ENCODE data around the gene IL19.

Gene IL19

GRCh38 chr1:206882555-206882954 is 112.0 kb downstream of the IL19 start:
- no peak for ATAC-seq
- TF ChIP-seq ZNF565 (CRISPR knock-in tag; conservative IDR thresholded peaks at IDR 0.05; ENCODE audit: low read depth) (no peak), RARB (CRISPR knock-in tag; IDR thresholded peaks at IDR 0.05) (no peak), ZNF70 (CRISPR knock-in tag; IDR thresholded peaks at IDR 0.05) (no peak), ISL1 (CRISPR knock-in tag; IDR thresholded peaks at IDR 0.05) (no peak), ZNF8 (CRISPR knock-in tag; IDR thresholded peaks at IDR 0.05) (no peak), GLIS3 (CRISPR knock-in tag; IDR thresholded peaks at IDR 0.05) (no peak), BACH2 (CRISPR knock-in tag; IDR thresholded peaks at IDR 0.05; ENCODE audit: borderline replicate concordance) (no peak), ZC3H10 (CRISPR knock-in tag; IDR thresholded peaks at IDR 0.05) (no peak), ZFP3 (CRISPR knock-in tag; IDR thresholded peaks at IDR 0.05) (no peak), CSRNP3 (CRISPR knock-in tag; IDR thresholded peaks at IDR 0.05) (no peak), TOX (CRISPR knock-in tag; IDR thresholded peaks at IDR 0.05; ENCODE audit: borderline replicate concordance) (no peak), ARNTL (CRISPR knock-in tag; IDR thresholded peaks at IDR 0.05; ENCODE audit: borderline replicate concordance, low read depth) (no peak), SNAI2 (CRISPR knock-in tag; IDR thresholded peaks at IDR 0.05) (no peak)
- TF ChIP-seq, protein P1, sequence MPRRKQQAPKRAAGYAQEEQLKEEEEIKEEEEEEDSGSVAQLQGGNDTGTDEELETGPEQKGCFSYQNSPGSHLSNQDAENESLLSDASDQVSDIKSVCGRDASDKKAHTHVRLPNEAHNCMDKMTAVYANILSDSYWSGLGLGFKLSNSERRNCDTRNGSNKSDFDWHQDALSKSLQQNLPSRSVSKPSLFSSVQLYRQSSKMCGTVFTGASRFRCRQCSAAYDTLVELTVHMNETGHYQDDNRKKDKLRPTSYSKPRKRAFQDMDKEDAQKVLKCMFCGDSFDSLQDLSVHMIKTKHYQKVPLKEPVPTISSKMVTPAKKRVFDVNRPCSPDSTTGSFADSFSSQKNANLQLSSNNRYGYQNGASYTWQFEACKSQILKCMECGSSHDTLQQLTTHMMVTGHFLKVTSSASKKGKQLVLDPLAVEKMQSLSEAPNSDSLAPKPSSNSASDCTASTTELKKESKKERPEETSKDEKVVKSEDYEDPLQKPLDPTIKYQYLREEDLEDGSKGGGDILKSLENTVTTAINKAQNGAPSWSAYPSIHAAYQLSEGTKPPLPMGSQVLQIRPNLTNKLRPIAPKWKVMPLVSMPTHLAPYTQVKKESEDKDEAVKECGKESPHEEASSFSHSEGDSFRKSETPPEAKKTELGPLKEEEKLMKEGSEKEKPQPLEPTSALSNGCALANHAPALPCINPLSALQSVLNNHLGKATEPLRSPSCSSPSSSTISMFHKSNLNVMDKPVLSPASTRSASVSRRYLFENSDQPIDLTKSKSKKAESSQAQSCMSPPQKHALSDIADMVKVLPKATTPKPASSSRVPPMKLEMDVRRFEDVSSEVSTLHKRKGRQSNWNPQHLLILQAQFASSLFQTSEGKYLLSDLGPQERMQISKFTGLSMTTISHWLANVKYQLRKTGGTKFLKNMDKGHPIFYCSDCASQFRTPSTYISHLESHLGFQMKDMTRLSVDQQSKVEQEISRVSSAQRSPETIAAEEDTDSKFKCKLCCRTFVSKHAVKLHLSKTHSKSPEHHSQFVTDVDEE (CRISPR knock-in tag; IDR thresholded peaks at IDR 0.05), result no peak
- TF ChIP-seq, protein P2, sequence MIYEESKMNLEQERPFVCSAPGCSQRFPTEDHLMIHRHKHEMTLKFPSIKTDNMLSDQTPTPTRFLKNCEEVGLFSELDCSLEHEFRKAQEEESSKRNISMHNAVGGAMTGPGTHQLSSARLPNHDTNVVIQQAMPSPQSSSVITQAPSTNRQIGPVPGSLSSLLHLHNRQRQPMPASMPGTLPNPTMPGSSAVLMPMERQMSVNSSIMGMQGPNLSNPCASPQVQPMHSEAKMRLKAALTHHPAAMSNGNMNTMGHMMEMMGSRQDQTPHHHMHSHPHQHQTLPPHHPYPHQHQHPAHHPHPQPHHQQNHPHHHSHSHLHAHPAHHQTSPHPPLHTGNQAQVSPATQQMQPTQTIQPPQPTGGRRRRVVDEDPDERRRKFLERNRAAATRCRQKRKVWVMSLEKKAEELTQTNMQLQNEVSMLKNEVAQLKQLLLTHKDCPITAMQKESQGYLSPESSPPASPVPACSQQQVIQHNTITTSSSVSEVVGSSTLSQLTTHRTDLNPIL (CRISPR knock-in tag; IDR thresholded peaks at IDR 0.05; ENCODE audit: low read depth), result no peak

DNA sequence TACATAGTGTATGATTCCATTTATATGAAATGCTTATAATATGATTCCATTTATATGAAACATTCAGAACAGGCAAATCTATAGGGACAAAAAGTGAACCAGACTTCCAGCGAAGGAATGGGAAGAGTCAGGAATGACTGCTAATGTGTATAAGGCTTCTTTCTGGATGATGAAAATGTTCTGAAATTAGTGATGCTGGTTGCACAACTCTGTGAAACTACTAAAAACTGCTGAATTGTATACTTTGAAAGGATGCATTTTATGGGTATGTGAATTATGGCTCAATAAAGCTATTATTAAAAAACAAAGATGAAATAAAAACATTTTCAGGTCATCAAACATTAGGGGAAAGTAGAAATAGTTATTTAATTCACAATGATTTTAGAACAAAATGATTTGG is 112.6 kb downstream of the IL19 start:
- no peak for TF ChIP-seq ARNTL (CRISPR knock-in tag; IDR thresholded peaks at IDR 0.05; ENCODE audit: borderline replicate concordance, low read depth)
- TF ChIP-seq TCF4 (CRISPR knock-in tag; IDR thresholded peaks at IDR 0.05; ENCODE audit: borderline replicate concordance), result no peak
- TF ChIP-seq, protein P2 (CRISPR knock-in tag; IDR thresholded peaks at IDR 0.05; ENCODE audit: low read depth), result no peak
- TF ChIP-seq ESRRG (CRISPR knock-in tag; IDR thresholded peaks at IDR 0.05), result no peak
- no peak for TF ChIP-seq ZNF70 (CRISPR knock-in tag; IDR thresholded peaks at IDR 0.05)
- TF ChIP-seq BACH2 (CRISPR knock-in tag; IDR thresholded peaks at IDR 0.05; ENCODE audit: borderline replicate concordance), result no peak
- TF ChIP-seq TOX (CRISPR knock-in tag; IDR thresholded peaks at IDR 0.05; ENCODE audit: borderline replicate concordance), result no peak
- TF ChIP-seq PATZ1 (CRISPR knock-in tag; IDR thresholded peaks at IDR 0.05; ENCODE audit: borderline replicate concordance), result no peak
- TF ChIP-seq SNAI2 (CRISPR knock-in tag; IDR thresholded peaks at IDR 0.05), result no peak
- TF ChIP-seq ZNF8 (CRISPR knock-in tag; IDR thresholded peaks at IDR 0.05), result no peak
- TF ChIP-seq, protein P3, sequence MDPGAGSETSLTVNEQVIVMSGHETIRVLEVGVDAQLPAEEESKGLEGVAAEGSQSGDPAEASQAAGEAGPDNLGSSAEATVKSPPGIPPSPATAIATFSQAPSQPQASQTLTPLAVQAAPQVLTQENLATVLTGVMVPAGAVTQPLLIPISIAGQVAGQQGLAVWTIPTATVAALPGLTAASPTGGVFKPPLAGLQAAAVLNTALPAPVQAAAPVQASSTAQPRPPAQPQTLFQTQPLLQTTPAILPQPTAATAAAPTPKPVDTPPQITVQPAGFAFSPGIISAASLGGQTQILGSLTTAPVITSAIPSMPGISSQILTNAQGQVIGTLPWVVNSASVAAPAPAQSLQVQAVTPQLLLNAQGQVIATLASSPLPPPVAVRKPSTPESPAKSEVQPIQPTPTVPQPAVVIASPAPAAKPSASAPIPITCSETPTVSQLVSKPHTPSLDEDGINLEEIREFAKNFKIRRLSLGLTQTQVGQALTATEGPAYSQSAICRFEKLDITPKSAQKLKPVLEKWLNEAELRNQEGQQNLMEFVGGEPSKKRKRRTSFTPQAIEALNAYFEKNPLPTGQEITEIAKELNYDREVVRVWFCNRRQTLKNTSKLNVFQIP (CRISPR knock-in tag; IDR thresholded peaks at IDR 0.05; ENCODE audit: borderline replicate concordance, low read depth), result no peak
- no peak for TF ChIP-seq PPARA (CRISPR knock-in tag; IDR thresholded peaks at IDR 0.05; ENCODE audit: borderline replicate concordance)
- TF ChIP-seq GLIS3 (CRISPR knock-in tag; IDR thresholded peaks at IDR 0.05), result no peak
- no peak for TF ChIP-seq ZNF565 (CRISPR knock-in tag; conservative IDR thresholded peaks at IDR 0.05; ENCODE audit: low read depth)
- TF ChIP-seq CSDC2 (CRISPR knock-in tag; IDR thresholded peaks at IDR 0.05), result no peak
- TF ChIP-seq ZC3H10 (CRISPR knock-in tag; IDR thresholded peaks at IDR 0.05), result no peak
- no peak for TF ChIP-seq CSRNP3 (CRISPR knock-in tag; IDR thresholded peaks at IDR 0.05)
- TF ChIP-seq RARB (CRISPR knock-in tag; IDR thresholded peaks at IDR 0.05), result no peak
- TF ChIP-seq, protein P1 (CRISPR knock-in tag; IDR thresholded peaks at IDR 0.05), result no peak
- no peak for ATAC-seq
